ENCODE data around the gene SLIT3.

DNA sequence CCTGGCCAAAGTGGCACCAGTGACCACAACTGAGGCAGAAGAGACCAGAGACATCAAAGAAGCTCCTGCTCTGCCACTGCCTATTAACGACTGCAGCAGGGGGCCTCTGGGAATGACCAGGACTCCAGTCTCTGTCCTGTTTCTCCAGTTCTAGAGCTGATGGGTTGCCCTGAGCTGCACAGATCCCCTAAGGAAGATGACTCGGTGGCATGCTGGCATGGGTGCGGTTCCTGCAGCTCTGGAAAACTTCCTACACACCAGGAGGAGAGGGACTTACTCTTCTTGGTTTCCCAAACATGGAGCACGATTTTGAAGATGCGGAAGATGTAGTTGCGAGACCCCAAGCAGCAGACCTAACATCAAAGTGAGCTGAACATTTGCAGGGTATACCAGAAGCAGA lies 2.7 kb downstream of the SLIT3 start:
- TF ChIP-seq CTCF (IDR thresholded peaks at IDR 0.05; ENCODE audit: low read depth, low read length, poor library complexity, severe bottlenecking) (no peak), EZH2phosphoT487 (IDR thresholded peaks at IDR 0.05; ENCODE audit: borderline replicate concordance, low read length) (no peak)

Measured in DOHH2 (cell line).